ENCODE data around the gene GPC4. TPM values are rescaled to one million over a fixed set of nuclear protein-coding genes. Genes with fewer than 3 reads are reported as not detected.

GPC4 gene
- total and polyA plus RNA-seq, 4 donors: 19.5 to 60.4 (median 29.1) TPM

DNA sequence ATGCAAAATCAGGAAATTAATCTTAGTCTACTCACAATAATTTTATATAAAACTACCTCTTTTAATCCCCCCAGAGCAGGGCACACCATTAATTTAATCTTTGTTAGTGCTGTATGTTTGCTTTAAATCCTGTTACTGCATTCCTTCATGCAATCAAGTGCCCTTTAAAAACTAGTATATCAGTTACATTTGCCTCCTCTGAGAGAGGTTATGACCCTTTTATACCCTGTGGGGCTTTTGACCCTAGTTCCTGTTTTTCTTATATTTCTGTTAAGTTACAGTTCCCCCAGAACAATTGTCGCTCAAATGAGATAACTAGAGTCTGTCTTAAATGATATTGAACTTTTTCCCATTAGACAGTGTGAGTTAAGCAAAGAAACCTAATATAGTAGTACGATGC, 46.2 kb downstream of the GPC4 start:
- Histone ChIP-seq H3K36me3 (ENCODE audit: control insufficient read depth in 4 of 4, insufficient read depth in 4 of 4, low read length in 4 of 4) (no peaks in the 10 kb centered on the region), H3K27me3 (ENCODE audit: control insufficient read depth in 3 of 3, insufficient read depth in 3 of 3, low read length in 2 of 3) (peaks cover 0 to 26% (median 4%) of the 10 kb centered on the region in 3 donors), H3K27ac (ENCODE audit: low read depth in 1 of 2, low read length in 1 of 2) (no peak overlapping the region), H3K4me3 (no peak overlapping the region), H3K4me1 (ENCODE audit: control insufficient read depth in 5 of 5, insufficient read depth in 5 of 5, low read length in 5 of 5) (peaks cover 0 to 7% (median 0%) of the 10 kb centered on the region in 5 donors), H3K9me3 (ENCODE audit: control insufficient read depth in 4 of 4, insufficient read depth in 3 of 4, low read length in 3 of 4) (no peaks in the 10 kb centered on the region), H3K9ac (ENCODE audit: insufficient read depth in 1 of 2, low read length in 2 of 2) (no peak overlapping the region)
- ATAC-seq (ENCODE audit: insufficient read depth, low FRiP score) (no peak), DNase-seq (no peak)
- 62 to 74% methylated on average over 2 of the region's 2 CpGs for WGBS, 2 donors
- TF ChIP-seq, protein P1, sequence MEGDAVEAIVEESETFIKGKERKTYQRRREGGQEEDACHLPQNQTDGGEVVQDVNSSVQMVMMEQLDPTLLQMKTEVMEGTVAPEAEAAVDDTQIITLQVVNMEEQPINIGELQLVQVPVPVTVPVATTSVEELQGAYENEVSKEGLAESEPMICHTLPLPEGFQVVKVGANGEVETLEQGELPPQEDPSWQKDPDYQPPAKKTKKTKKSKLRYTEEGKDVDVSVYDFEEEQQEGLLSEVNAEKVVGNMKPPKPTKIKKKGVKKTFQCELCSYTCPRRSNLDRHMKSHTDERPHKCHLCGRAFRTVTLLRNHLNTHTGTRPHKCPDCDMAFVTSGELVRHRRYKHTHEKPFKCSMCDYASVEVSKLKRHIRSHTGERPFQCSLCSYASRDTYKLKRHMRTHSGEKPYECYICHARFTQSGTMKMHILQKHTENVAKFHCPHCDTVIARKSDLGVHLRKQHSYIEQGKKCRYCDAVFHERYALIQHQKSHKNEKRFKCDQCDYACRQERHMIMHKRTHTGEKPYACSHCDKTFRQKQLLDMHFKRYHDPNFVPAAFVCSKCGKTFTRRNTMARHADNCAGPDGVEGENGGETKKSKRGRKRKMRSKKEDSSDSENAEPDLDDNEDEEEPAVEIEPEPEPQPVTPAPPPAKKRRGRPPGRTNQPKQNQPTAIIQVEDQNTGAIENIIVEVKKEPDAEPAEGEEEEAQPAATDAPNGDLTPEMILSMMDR (IDR thresholded peaks at IDR 0.05; ENCODE audit: control extremely low read depth, extremely low read depth): no peak

DNA sequence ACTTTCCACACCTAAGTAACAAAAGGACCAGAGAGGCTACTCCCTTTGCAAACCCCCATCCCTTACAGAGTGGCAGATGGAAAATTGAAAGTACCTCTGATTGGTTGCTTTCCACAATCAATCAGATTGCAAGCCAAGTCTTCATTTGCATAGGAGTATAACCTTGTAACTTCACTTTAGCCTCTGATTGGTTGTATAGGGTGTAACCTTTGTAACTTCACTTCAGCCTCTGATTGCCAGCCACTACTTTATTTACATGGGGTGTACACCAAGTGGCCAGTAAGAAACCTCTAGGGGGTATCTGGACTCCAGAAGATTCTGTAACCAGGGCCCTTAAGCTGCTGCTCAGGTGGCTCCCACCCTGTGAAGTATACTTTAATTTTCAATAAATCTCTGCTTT, 48.6 kb downstream of the GPC4 start:
- Histone ChIP-seq H3K36me3 (ENCODE audit: control insufficient read depth in 4 of 4, insufficient read depth in 4 of 4, low read length in 4 of 4) (no peaks in the 10 kb centered on the region), H3K9me3 (ENCODE audit: control insufficient read depth in 4 of 4, insufficient read depth in 3 of 4, low read length in 3 of 4) (no peaks in the 10 kb centered on the region), H3K4me1 (ENCODE audit: control insufficient read depth in 5 of 5, insufficient read depth in 5 of 5, low read length in 5 of 5) (peaks cover 0 to 7% (median 0%) of the 10 kb centered on the region in 5 donors), H3K9ac (ENCODE audit: insufficient read depth in 1 of 2, low read length in 2 of 2) (no peak overlapping the region), H3K27ac (ENCODE audit: low read depth in 1 of 2, low read length in 1 of 2) (no peak overlapping the region), H3K27me3 (ENCODE audit: control insufficient read depth in 3 of 3, insufficient read depth in 3 of 3, low read length in 2 of 3) (peaks cover 4 to 28% (median 5%) of the 10 kb centered on the region in 3 donors), H3K4me3 (no peak overlapping the region)
- no peak for DNase-seq
- ATAC-seq (ENCODE audit: insufficient read depth, low FRiP score): no peak
- TF ChIP-seq, protein P1 (IDR thresholded peaks at IDR 0.05; ENCODE audit: control extremely low read depth, extremely low read depth): no peak

DNA sequence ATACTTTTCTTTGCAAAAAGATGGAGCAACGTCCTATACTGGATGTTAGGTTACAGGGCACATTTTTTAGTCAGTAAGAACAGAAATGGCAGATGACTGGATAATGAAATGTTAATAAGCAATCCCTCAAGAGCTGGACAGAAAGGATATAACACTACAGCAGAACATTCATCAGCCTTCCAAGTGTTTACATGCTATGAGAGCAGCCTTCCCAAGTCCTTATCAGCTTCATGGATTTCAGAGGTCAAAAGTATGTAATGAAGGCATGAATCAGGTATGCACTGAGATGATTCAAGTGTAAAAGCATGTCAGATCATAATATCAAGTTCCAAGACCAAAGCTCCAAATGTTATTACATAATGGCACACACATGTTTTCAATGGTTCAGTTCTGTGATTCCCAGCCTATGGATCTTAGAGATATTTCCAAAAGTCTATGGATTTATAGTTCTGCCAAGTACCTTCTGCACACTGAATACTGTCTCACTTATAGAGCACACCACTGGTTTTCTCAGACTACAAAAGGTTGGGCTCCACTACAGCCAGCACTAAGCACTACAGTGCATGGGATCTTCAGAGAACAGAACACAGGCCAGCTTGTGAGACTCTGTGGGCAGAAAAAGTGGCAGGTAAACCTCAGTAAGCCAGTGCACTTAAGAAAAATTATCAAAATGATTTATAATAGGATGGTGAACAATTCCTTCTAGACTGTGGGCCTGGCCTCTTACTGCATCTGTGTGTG, 49.2 kb downstream of the GPC4 start:
- no peak overlapping the region for H3K27ac ChIP-seq (ENCODE audit: low read depth in 1 of 2, low read length in 1 of 2)
- H3K9me3 ChIP-seq (ENCODE audit: control insufficient read depth in 4 of 4, insufficient read depth in 3 of 4, low read length in 3 of 4): no peaks in the 10 kb centered on the region
- ATAC-seq (ENCODE audit: insufficient read depth, low FRiP score) (no peak), DNase-seq (no peak)
- H3K4me1 ChIP-seq (ENCODE audit: control insufficient read depth in 5 of 5, insufficient read depth in 5 of 5, low read length in 5 of 5): peaks cover 0 to 7% (median 0%) of the 10 kb centered on the region in 5 donors
- H3K9ac ChIP-seq (ENCODE audit: insufficient read depth in 1 of 2, low read length in 2 of 2): no peak overlapping the region
- TF ChIP-seq, protein P1 (IDR thresholded peaks at IDR 0.05; ENCODE audit: control extremely low read depth, extremely low read depth): no peak
- H3K4me3 ChIP-seq: no peak overlapping the region
- 14 to 70% methylated on average over 1 of the region's 1 CpG for WGBS, 2 donors
- H3K36me3 ChIP-seq (ENCODE audit: control insufficient read depth in 4 of 4, insufficient read depth in 4 of 4, low read length in 4 of 4): no peaks in the 10 kb centered on the region
- H3K27me3 ChIP-seq (ENCODE audit: control insufficient read depth in 3 of 3, insufficient read depth in 3 of 3, low read length in 2 of 3): peaks cover 4 to 33% (median 5%) of the 10 kb centered on the region in 3 donors
